NCI-H2171 treated with DMSO at 0.1 percent for 48 hours (cell line): Measurements from ENCODE around the gene ERBB2.
"Not testable (repeated sequence)": the region's sequence is repeated elsewhere in the genome, so short reads cannot be mapped to it uniquely, and the experiment has no call there.

Experiments used
- DNase-seq: peaks from one replicate; lab custom pipeline; 2025; lab: John Stamatoyannopoulos, UW

Gene ERBB2

GRCh38 chr17:39703913-39704312 is 4.0 kb downstream of the ERBB2 start:
- DNase-seq: no peak

GRCh38 chr17:39704821-39705551 is 5.1 kb downstream of the ERBB2 start:
- no peak for DNase-seq

GRCh38 chr17:39705786-39706348 is 6.0 kb downstream of the ERBB2 start:
- no peak for DNase-seq

- DNase-seq: no peak
Measured at GRCh38 chr17:39706383-39706782, 6.5 kb downstream of the ERBB2 start.

- DNase-seq: no peak
Measured at GRCh38 chr17:39706921-39707337, 7.1 kb downstream of the ERBB2 start.

- DNase-seq: no peak
Measured at GRCh38 chr17:39709319-39709997, 9.6 kb downstream of the ERBB2 start.

- DNase-seq: peak; percentile 52
Measured at GRCh38 chr17:39709998-39710964, 10.4 kb downstream of the ERBB2 start.

GRCh38 chr17:39711071-39711470 is 11.2 kb downstream of the ERBB2 start:
- DNase-seq: not testable (repeated sequence)

- DNase-seq: no peak
Measured at GRCh38 chr17:39711851-39712250, 12.0 kb downstream of the ERBB2 start.

GRCh38 chr17:39714234-39714633 is 14.4 kb downstream of the ERBB2 start:
- DNase-seq: no peak

- no peak for DNase-seq
Measured at GRCh38 chr17:39715375-39716072, 15.7 kb downstream of the ERBB2 start.

- DNase-seq: no peak
Measured at GRCh38 chr17:39716073-39716818, 16.4 kb downstream of the ERBB2 start.

- DNase-seq: no peak
Measured at GRCh38 chr17:39716879-39717536, 17.1 kb downstream of the ERBB2 start.

GRCh38 chr17:39717660-39718059 is 17.8 kb downstream of the ERBB2 start:
- DNase-seq: no peak

GRCh38 chr17:39719563-39720355 is 19.9 kb downstream of the ERBB2 start:
- no peak for DNase-seq

GRCh38 chr17:39722104-39722503 is 22.2 kb downstream of the ERBB2 start:
- no peak for DNase-seq

- DNase-seq: no peak
Measured at GRCh38 chr17:39722965-39723848, 23.3 kb downstream of the ERBB2 start.

GRCh38 chr17:39724731-39725130 is 24.9 kb downstream of the ERBB2 start:
- DNase-seq: no peak
